Transverse colon (tissue), 4 donors: ENCODE data around the gene WWOX. TPM values are rescaled to one million over a fixed set of nuclear protein-coding genes. Genes with fewer than 3 reads are reported as not detected.

Experiments used
- DNase-seq: peaks from one replicate; pipeline ENCODE4 v3.0.0-alpha.2; 2019
- H3K27ac ChIP-seq, 4 donors: fragments of 200-600 bp; sonication (generic); 2 replicates each; pipeline ENCODE4 v1.5.1; 2016 to 2018; ENCODE audit warnings: inconsistent platforms in 4 of 4
- H3K27me3 ChIP-seq: fragments of 200-600 bp; sonication (generic); 2 replicates; pipeline ENCODE4 v1.5.1; 2017; ENCODE audit warnings: inconsistent platforms
- H3K36me3 ChIP-seq, 4 donors: fragments of 200-600 bp; sonication (generic); 2 replicates each; pipeline ENCODE4 v1.5.1; 2017 to 2019; ENCODE audit warnings: inconsistent platforms in 4 of 4
- H3K4me1 ChIP-seq, 4 donors: fragments of 200-600 bp; sonication (generic); 2 replicates each; pipeline ENCODE4 v1.5.1; 2017 to 2020; ENCODE audit warnings: inconsistent platforms in 4 of 4
- H3K4me3 ChIP-seq, 4 donors: fragments of 200-600 bp; sonication (generic); 1 replicate in 1 of 4; 2 replicates in 3 of 4; pipeline versions ENCODE4 v1.5.1 to v1.6.1; 2017 to 2019; ENCODE audit warnings: inconsistent platforms in 4 of 4
- H3K9me3 ChIP-seq, 2 donors: fragments of 200-600 bp; sonication (generic); 2 replicates each; pipeline ENCODE4 v1.5.1; 2017 to 2019; ENCODE audit warnings: inconsistent platforms in 2 of 2
- CTCF ChIP-seq, 5 experiments: fragments of 200-600 bp in 3 of 5; fragments of 450-650 bp in 2 of 5; sonication (generic) in 3 of 5; IDR thresholded peaks; 1 replicate in 2 of 5; 2 replicates in 3 of 5; pipeline ENCODE4 v1.5.1; 2016 to 2017; ENCODE audit warnings: antibody characterized with exemption in 5 of 5, inconsistent platforms in 3 of 5, mild to moderate bottlenecking in 2 of 5, moderate library complexity in 1 of 5
- EP300 ChIP-seq: sonication (generic); formaldehyde crosslinking; IDR thresholded peaks from one replicate; pipeline ENCODE4 v1.6.1; 2017; ENCODE audit warnings: antibody characterized with exemption, low read depth
- POLR2A ChIP-seq: fragments of 450-650 bp; IDR thresholded peaks from one replicate; pipeline ENCODE4 v1.6.1; 2016; ENCODE audit warnings: antibody characterized with exemption, mild to moderate bottlenecking, moderate library complexity
- POLR2AphosphoS5 ChIP-seq, 3 donors: sonication (generic); formaldehyde crosslinking; IDR thresholded peaks; one replicate each; pipeline ENCODE4 v1.6.1; 2016; ENCODE audit warnings: antibody characterized with exemption in 3 of 3
- WGBS, 2 donors: methylation state at CpG; one replicate each; pipeline ENCODE4 v1.1.5; 2018; ENCODE audit warnings: low coverage in 1 of 2; 5-methylcytosine and 5-hydroxymethylcytosine counted together
- in situ Hi-C, 4 donors: fragments of 200-750 bp; cut with MboI; loops; one replicate each; pipeline versions ENCODE4 v1.15.0 to v1.15.1; 2017; ENCODE audit warnings: low sequenced_read_pairs in 3 of 4, low pct_ligation_motif_present in 1 of 4, low pct_unique_long_range_greater_than_20kb in 1 of 4
- intact Hi-C: fragments of 100-400 bp; cut with DNase I; formaldehyde crosslinking; loops from one replicate; pipeline ENCODE4 v1.15.1; 2023; ENCODE audit warnings: low total_unique reads
- total RNA-seq, 4 donors: library from RNA; depleted of rRNA; stranded (reverse); fragments of >200 nt; gene quantifications; one replicate each; pipeline ENCODE4 v1.1.0, GENCODE V29; 2016

WWOX gene
- total RNA-seq, 4 donors from 2014 or later = 11.2 to 53.8 (median 24.8) TPM

DNA sequence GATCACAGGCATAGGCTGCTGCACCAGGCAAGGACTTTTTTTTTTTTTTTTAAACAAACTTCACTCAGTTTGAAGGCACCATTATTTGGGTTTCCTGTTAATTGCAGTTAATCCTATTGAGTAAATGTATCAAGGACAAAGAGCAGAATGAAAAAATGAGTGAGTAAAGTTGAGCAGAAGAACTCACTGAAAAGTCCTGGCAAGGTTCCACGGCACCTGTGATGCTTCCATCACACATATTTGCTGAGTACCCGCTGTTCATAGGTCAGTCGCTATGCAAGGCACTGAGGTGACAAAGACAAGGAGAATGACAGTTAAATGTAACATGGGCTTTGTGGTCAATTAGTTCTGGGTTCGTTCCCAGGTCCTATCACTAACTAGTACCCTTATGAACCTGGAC is 831.1 kb downstream of the WWOX start:
- Histone ChIP-seq H3K27ac (no peak overlapping the region), H3K4me1 (no peaks in the 10 kb centered on the region), H3K9me3 (no peaks in the 10 kb centered on the region), H3K4me3 (no peak overlapping the region), H3K36me3 (no peaks in the 10 kb centered on the region), H3K27me3 (no peaks in the 10 kb centered on the region)
- in situ Hi-C loops (no loop called here), intact Hi-C loops (no loop called here)
- 91 to 93% methylated on average over 4 of the region's 4 CpGs for WGBS, 2 donors
- TF ChIP-seq CTCF (IDR thresholded peaks at IDR 0.05) (no peak), POLR2A (no peak), EP300 (no peak), POLR2AphosphoS5 (IDR thresholded peaks at IDR 0.05) (no peak)
- DNase-seq = no peak

DNA sequence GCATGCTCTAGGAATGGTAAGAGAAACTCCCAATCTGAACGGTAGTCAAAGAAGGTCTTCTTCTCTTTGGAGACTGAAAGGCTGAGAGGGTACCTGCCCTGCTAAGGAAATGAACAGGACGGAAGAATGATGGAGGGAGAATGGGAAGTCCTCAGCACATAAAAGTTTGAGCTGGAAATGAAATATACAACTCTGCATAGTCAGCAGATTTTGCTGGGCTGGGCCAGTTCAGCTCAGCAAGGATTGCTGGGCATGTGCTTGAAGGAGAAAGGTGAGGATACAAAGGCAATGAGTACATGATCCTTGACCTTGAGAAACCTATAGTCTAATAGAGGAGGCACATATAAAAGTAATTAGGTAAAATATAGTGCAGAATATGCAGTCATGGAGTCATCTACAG is 831.8 kb downstream of the WWOX start:
- intact Hi-C loops (no loop called here), in situ Hi-C loops (no loop called here)
- H3K4me3 ChIP-seq = no peak overlapping the region
- no peaks in the 10 kb centered on the region for H3K27me3 ChIP-seq
- H3K36me3 ChIP-seq = no peaks in the 10 kb centered on the region
- no peak for TF ChIP-seq EP300
- no peak for TF ChIP-seq CTCF (IDR thresholded peaks at IDR 0.05)
- no peak overlapping the region for H3K27ac ChIP-seq
- H3K9me3 ChIP-seq = no peaks in the 10 kb centered on the region
- H3K4me1 ChIP-seq = no peaks in the 10 kb centered on the region
- DNase-seq = no peak
- WGBS, 2 donors = 84 to 93% methylated on average over 2 of the region's 2 CpGs

DNA sequence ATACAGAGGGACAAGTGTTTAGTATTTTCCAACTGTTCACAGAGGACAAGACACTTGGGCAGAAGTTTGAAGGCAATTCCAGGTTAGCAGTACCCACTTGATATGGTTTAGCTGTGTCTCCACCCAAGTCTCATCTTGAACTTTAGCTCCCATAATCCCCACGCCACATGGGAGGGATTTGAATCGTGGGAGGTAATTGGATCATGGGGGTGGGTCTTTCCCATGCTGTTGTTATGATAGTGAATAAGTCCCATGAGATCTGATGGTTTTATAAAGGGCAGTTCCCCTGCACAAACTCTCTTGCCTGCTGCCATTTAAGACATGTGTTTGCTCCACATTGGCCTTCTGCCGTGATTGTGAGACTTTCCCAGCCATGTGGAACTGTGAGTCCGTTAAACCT is 832.2 kb downstream of the WWOX start:
- WGBS, 2 donors = 73 to 78% methylated on average over 3 to 4 of the region's 4 CpGs
- TF ChIP-seq POLR2AphosphoS5 (IDR thresholded peaks at IDR 0.05) (no peak), EP300 (no peak), POLR2A (no peak), CTCF (IDR thresholded peaks at IDR 0.05) (no peak)
- intact Hi-C loops = no loop called here

GRCh38 chr16:78932355-78932943 is 833.0 kb downstream of the WWOX start:
- in situ Hi-C loops (no loop called here), intact Hi-C loops (no loop called here)
- peak in 1 of 3 donors; percentile 11 for TF ChIP-seq POLR2AphosphoS5 (IDR thresholded peaks at IDR 0.05)
- no peak for TF ChIP-seq CTCF (IDR thresholded peaks at IDR 0.05)
- no peak for TF ChIP-seq EP300
- no peak for TF ChIP-seq POLR2A
- Histone ChIP-seq H3K27ac (no peak overlapping the region), H3K36me3 (no peaks in the 10 kb centered on the region), H3K27me3 (no peaks in the 10 kb centered on the region), H3K4me1 (no peaks in the 10 kb centered on the region), H3K4me3 (no peak overlapping the region), H3K9me3 (no peaks in the 10 kb centered on the region)
- WGBS, 2 donors = 81 to 83% methylated on average over 2 to 9 of the region's 9 CpGs
- no peak for DNase-seq

More for the DNA sequence above, 832.2 kb downstream of the WWOX start:
- H3K4me3 ChIP-seq = no peak overlapping the region
- no peak overlapping the region for H3K27ac ChIP-seq
- in situ Hi-C loops = no loop called here
- no peaks in the 10 kb centered on the region for H3K9me3 ChIP-seq
- no peak for DNase-seq
- no peaks in the 10 kb centered on the region for H3K4me1 ChIP-seq
- H3K36me3 ChIP-seq = no peaks in the 10 kb centered on the region
- no peaks in the 10 kb centered on the region for H3K27me3 ChIP-seq
